Activated T-helper 1 cell treated with Interleukin-2 at 50 U/mL for 16 hours (primary cell): ENCODE data around the gene MYH6.
"Not testable (repeated sequence)": the region's sequence is repeated elsewhere in the genome, so short reads cannot be mapped to it uniquely, and the experiment has no call there.

ENCODE experiments used
- DNase-seq: peaks from one replicate; pipeline ENCODE4 v3.0.0-alpha.2; 2020; ENCODE audit warnings: low read depth

MYH6 gene

GRCh38 chr14:23435543-23436326 is 27.7 kb upstream of the MYH6 start, which contains the start of gene MYH7:
TSS of gene MYH7 (minus strand) at chr14:23435660. CDS start at chr14:23433732, 1,928 bp downstream.
- DNase-seq: no peak

DNA sequence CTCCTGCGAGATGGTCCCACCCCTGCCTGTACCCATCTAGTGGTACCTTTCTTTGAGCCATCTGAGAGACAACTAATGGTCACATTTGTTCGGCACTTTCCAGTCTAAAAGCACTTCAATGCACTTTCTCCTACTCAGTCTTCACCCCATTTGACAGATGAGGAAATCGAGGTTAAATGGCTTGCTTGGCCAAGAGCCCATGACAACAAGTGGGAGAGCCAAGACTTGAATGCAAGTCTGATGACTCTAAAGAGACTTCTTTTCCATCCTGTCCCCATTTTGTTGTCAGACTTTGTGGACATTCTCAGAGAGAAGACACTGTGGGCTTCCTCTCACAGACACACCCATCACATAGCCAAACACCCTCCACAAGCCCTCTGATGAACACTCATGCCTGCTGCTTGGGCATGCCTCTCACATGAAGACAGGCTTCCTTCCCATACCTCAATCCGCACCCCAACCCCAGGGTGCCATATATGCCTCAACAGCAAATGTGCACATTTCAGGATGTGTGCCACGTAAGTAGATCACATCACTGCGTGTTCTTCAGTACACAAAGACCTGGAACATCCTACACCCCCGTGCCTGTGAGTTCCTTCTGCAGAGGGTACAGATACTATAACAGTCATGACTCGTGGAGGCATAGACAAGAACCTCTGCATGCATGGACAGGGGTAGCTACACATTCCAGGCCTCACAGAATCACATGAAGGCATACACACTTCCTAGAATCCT is 26.6 kb upstream of the MYH6 start:
- no peak for DNase-seq

DNA sequence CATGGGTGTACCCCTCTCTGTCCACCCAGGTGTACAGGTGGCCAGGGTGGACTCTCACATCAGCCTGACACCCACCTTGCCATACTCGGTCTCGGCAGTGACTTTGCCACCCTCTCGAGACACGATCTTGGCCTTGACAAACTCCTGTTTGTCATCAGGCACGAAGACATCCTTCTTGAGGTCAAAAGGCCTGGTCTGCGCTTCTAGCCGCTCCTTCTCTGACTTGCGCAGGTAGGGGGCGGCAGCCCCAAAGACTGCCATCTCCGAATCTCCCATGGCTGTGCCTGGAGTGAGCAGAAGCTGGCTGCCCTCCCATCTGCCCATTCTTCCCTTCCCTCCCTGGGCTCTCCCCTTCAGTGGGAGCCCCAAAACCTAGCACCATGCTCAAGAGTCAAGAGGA is 25.4 kb upstream of the MYH6 start:
- DNase-seq: no peak

DNA sequence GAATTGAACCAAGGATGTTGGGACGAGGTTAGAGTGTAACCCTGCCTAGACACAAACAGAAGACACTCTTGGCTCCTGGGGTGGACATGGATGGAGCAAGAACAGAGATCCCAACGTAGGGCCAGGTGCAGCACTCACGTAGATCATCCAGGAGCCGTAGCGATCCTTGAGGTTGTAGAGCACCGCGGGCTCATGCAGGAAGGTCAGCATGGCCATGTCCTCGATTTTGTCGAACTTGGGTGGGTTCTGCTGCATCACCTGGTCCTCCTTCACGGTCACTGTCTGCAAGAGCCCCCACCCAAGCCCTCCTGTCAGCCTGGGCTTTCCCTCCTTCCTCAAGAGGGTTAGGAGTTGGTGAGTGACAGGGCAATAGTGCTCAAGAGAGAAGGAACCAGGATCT is 24.9 kb upstream of the MYH6 start:
- no peak for DNase-seq

DNA sequence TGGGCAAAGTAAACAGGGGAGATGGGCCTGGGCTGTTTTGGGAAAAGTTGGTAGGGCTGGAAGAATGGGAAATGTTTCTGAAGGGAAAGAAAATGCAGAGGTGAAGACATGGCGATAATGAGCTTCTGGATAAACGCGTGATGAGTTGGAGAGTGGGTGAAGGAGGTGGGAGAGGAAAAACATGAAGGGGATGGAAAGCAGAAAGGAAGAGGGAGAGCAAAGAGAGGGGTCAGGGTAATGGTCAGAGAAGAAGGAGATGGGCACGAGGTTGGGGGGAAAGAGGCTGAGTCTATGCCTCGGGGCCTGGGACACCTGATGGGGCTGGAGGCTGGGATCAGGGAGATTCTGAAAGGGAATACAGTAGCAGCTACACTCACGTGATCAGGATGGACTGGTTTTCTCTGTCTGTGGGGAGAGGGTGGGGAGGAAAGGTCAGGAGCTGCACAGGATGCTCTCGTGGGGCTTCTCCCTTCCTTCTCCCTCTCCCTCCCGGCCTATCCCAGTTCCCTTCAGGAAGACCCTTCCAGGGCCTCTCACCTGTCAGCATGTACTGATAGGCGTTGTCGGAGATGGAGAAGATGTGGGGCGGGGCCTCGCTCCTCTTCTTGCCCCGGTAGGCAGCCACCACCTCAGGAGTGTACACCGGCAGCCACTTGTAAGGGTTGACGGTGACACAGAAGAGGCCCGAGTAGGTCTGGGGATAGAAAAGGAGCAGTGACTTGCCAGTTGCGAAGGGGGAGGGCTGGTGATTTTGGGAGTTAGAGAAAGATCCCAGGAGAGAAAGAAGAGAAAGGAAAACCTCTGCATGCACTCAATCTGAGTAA is 24.2 kb upstream of the MYH6 start:
- DNase-seq: no peak

DNA sequence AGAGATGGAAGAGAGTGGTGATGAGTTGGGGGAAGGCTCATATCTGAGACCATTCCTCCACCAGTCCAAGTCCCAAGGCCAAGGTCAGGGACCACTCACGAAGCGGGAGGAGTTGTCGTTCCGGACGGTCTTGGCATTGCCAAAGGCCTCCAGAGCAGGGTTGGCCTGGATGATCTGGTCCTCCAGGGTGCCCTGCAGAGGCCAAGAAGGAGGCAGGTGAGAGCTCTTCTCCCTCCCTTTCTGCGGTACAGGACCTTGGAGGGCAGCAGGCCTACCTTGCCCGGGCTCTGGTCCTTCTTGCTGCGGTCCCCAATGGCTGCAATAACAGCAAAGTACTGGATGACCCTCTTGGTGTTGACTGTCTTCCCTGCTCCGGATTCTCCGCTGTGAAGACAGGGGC is 23.4 kb upstream of the MYH6 start:
- no peak for DNase-seq

- DNase-seq: no peak
Observed at GRCh38 chr14:23430723-23431085, 22.6 kb upstream of the MYH6 start.

DNA sequence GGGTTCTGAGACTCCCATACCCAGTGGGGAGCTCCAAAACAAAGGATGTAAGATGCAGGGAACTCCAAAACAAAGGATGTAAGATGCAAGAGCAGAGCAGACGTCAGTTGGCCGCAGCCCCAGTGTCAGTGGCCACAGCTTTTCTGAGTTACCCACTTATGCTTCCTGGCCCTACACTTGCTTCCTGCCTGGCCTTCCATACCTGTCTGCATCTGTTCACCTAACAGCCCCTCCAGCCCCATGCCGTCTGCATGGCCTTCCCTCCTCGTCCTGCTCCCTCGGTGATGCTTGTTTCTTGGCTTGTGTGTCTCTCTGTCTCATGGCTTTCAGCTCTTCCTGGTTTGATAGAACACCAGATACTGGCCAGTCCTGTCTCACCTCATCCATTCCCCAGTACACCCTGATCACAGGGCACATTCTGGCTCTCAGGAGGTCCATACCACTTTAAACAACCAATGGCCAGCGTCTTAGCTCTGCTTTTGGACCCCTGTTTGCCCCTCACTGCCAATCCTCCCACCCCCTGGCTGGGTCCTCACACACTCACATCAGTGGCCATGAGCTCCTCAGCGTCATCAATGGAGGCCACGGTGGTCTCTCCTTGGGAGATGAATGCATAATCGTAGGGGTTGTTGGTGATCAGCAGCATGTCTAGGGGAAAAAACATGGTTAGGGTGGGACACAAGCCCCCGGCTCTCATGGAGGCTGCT is 22.1 kb upstream of the MYH6 start:
- DNase-seq: no peak

- no peak for DNase-seq
Observed at GRCh38 chr14:23428686-23429495, 20.8 kb upstream of the MYH6 start.

DNA sequence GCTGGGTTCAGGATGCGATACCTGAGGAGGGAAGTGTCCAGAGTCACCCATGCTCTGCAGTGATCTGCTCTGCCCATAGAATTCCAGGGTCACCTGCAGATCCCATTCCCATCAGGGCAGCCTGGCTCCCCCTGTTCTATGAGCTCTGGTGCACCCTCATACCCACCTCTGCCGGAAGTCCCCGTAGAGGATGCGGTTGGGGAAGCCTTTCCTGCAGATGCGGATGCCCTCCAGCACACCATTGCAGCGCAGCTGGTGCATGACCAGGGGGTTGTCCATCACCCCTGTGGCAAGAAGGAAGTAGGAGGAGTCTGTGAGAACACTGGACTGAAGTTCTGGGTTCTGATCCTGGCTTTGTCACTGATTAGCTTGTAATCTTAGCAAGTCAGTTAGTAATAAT is 17.7 kb upstream of the MYH6 start:
- DNase-seq: not testable (repeated sequence)

DNA sequence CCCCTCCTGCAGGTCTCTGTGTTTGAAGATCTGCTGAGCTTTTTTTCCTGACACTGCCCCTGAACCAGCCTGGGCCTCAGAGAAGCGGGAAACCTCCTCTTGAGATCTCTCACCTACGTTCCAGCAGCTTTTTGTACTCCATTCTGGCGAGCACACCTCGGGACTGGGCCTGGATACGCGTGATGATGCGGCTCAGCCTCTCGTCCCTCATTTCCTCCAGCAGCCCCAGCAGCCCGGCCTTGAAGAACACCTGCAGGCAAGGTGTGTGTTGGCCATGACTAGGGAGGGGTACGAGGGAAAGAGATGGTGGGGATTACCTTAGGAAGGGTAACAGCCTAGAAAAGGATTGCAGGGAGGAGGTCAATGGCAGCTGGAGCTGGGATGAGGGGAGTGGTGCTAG is 17.1 kb upstream of the MYH6 start:
- no peak for DNase-seq

GRCh38 chr14:23423657-23424056 is 15.6 kb upstream of the MYH6 start:
- DNase-seq: no peak

- no peak for DNase-seq
Observed at GRCh38 chr14:23421594-23421993, 13.5 kb upstream of the MYH6 start.

DNA sequence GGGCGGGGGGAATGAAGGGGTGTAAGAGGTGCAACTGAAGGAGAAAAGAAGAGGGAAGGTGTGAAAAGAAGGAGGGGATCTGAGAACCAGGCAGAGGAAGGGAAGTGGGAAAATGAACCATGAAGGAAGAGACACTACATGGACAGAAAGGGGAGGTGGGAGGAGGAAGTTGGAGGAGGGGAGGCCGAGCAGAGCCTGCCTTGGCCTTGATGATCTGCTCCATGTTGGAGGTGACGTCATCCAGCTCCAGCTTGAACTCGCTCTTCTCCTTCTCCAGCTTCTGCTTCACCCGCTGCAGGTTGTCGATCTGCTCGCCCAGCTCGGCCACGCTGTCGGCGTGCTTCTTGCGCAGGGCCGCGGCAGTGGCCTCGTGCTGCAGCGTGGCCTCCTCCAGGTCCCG is 11.6 kb upstream of the MYH6 start:
- not testable (repeated sequence) for DNase-seq

- no peak for DNase-seq
Observed at GRCh38 chr14:23418021-23418420, 9.9 kb upstream of the MYH6 start.

DNA sequence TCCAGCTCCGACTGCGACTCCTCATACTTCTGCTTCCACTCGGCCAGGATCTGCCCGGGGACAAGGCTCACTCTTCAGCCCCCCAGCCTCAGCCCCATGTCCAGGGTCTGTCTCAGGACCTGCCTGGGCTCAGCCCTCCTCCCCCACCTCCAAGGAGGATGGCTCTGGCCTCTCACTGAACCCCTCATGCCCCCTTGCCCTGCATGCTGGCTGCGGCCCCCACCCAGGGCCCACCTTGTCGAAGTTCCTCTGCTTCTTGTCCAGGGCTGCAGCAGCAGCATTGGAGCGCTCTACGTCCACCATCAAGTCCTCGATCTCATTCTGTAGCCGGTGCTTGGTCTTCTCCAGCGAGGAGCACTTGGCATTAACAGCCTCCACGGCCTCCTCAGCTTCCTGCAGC is 9.2 kb upstream of the MYH6 start:
- not testable (repeated sequence) for DNase-seq

GRCh38 chr14:23416801-23417200 is 8.7 kb upstream of the MYH6 start:
- no peak for DNase-seq

GRCh38 chr14:23415821-23416778 is 8.0 kb upstream of the MYH6 start:
- DNase-seq: no peak

DNA sequence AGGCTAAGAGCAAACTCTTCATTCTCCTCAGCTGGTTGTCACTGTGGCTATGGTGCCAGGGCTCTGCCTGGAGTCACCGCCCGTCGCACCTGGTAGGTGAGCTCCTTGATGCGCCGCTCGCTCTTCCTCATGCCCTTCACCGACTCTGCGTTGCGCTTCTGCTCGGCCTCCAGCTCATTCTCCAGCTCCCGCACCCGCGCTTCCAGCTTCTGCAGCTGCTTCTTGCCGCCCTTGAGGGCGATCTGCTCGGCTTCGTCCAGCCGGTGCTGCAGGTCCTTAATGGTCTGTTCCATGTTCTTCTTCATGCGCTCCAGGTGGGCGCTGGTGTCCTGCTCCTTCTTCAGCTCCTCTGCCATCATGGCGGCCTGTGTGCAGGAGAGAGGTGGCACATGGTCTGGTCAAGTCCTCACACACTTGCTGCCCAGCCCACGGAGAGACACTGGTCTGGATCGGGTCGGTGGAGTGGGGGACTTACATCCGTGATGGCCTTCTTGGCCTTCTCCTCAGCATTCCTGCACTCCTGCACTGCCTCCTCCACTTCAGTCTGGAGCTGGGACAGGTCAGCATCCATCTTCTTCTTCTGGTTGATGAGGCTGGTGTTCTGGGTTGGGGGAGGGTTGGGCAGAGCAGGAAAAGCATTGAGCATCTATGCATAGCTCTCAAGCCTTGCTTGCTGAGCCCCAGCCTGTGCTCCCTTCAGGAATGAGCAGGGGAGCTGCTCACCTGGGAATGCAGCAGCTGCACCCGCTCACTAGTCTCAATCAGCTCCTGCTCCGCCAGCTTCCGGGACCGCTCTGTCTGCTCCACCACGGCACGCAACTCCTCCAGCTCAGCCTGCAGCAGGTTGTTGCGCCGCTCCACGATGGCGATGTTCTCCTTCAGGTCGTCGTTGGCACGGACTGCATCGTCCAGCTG is 7.1 kb upstream of the MYH6 start:
- no peak for DNase-seq
